SK-N-SH (cell line): ENCODE data around the gene WDR62. TPM values are rescaled to one million over a fixed set of nuclear protein-coding genes. Genes with fewer than 3 reads are reported as not detected.

Experiments used
- CTCF ChIA-PET: fragments of 300-600, 350-600 bp; formaldehyde crosslinking; extraction: SDS; loops from one replicate; lab custom pipeline; 2021; lab: Yijun Ruan, JAX
- POLR2A ChIA-PET: fragments of 350-600 bp; sonication (Branson Sonifier 250); formaldehyde crosslinking; extraction: SDS; loops from one replicate; lab custom pipeline; 2020; ENCODE audit warnings: antibody characterized with exemption, inconsistent platforms; lab: Yijun Ruan, JAX
- DNase-seq: peaks from one replicate; pipeline ENCODE4 v3.0.0; 2012
- H2AFZ ChIP-seq: fragments of 200-600 bp; sonication (generic); 2 replicates; pipeline ENCODE4 v1.8.1; 2016; ENCODE audit warnings: antibody characterized with exemption, mild to moderate bottlenecking, low read depth
- H3F3A ChIP-seq: fragments of 200-600 bp; sonication (generic); replicated peaks from 2 replicates; pipeline ENCODE3; 2016; ENCODE audit warnings: antibody characterized with exemption, mild to moderate bottlenecking; ENCODE audit not compliant: insufficient read depth
- H3K27ac ChIP-seq, 2 experiments: fragments of 200-500 bp in 1 of 2; fragments of 200-600 bp in 1 of 2; sonication (Bioruptor generic) in 1 of 2; sonication (generic), shearing (Covaris generic) in 1 of 2; 2 replicates each; pipeline versions ENCODE4 v1.5.1 to v1.6.1; 2014 to 2016; ENCODE audit warnings: low read depth in 2 of 2, inconsistent platforms in 1 of 2, low read length in 1 of 2, mild to moderate bottlenecking in 1 of 2, mixed read lengths in 1 of 2
- H3K27me3 ChIP-seq: fragments of 200-600 bp; sonication (generic), shearing (Covaris generic); 2 replicates; pipeline ENCODE4 v1.6.1; 2016; ENCODE audit warnings: mixed run types; ENCODE audit not compliant: insufficient read depth
- H3K36me3 ChIP-seq, 2 experiments: fragments of 200-500 bp in 1 of 2; fragments of 200-600 bp in 1 of 2; sonication (Bioruptor generic) in 1 of 2; sonication (generic) in 1 of 2; replicated peaks in 1 of 2; 2 replicates each; pipeline versions ENCODE3 to v1.5.1; 2014 to 2016; ENCODE audit warnings: low read length in 1 of 2, mild to moderate bottlenecking in 1 of 2; ENCODE audit not compliant: insufficient read depth in 2 of 2, control insufficient read depth in 1 of 2
- H3K4me1 ChIP-seq, 2 experiments: fragments of 200-500 bp in 1 of 2; fragments of 200-600 bp in 1 of 2; sonication (Bioruptor generic) in 1 of 2; sonication (generic), shearing (Covaris generic) in 1 of 2; 2 replicates each; pipeline versions ENCODE4 v1.5.1 to v1.6.1; 2014 to 2016; ENCODE audit warnings: low read depth in 1 of 2, low read length in 1 of 2, mixed run types in 1 of 2; ENCODE audit not compliant: insufficient read depth in 2 of 2, control insufficient read depth in 1 of 2
- H3K4me2 ChIP-seq: fragments of 200-600 bp; sonication (generic), shearing (Covaris generic); 2 replicates; pipeline ENCODE4 v1.6.1; 2017; ENCODE audit warnings: mixed run types
- H3K4me3 ChIP-seq, 2 experiments: fragments of 200-500 bp in 1 of 2; fragments of 200-600 bp in 1 of 2; sonication (Bioruptor generic) in 1 of 2; sonication (generic), shearing (Covaris generic) in 1 of 2; 2 replicates each; pipeline versions ENCODE4 v1.5.1 to v1.8.1; 2014 to 2016; ENCODE audit warnings: low read depth in 2 of 2, inconsistent platforms in 1 of 2, low read length in 1 of 2, mild to moderate bottlenecking in 1 of 2, mixed read lengths in 1 of 2, moderate library complexity in 1 of 2
- H3K79me2 ChIP-seq: fragments of 200-600 bp; sonication (generic); 2 replicates; pipeline ENCODE4 v1.8.1; 2017; ENCODE audit warnings: mild to moderate bottlenecking; ENCODE audit not compliant: insufficient read depth
- H3K9ac ChIP-seq: fragments of 200-600 bp; sonication (generic); 2 replicates; pipeline ENCODE4 v1.6.1; 2017; ENCODE audit warnings: mixed run types
- H3K9me2 ChIP-seq: fragments of 200-600 bp; sonication (generic); 2 replicates; pipeline ENCODE4 v1.6.1; 2017; ENCODE audit warnings: mixed run types
- H3K9me3 ChIP-seq: fragments of 200-600 bp; sonication (generic); 2 replicates; pipeline ENCODE4 v1.6.1; 2017; ENCODE audit warnings: mixed run types, mild to moderate bottlenecking, moderate library complexity
- H4K20me1 ChIP-seq: fragments of 200-600 bp; sonication (generic); 2 replicates; pipeline ENCODE4 v1.6.1; 2017; ENCODE audit warnings: mild to moderate bottlenecking, mixed run types; ENCODE audit not compliant: insufficient read depth
- CTCF ChIP-seq: fragments of 200-600 bp; sonication (generic); IDR thresholded peaks from 2 replicates; pipeline ENCODE4 v1.6.1; 2017; ENCODE audit warnings: antibody characterized with exemption, mild to moderate bottlenecking, moderate library complexity
- EZH2phosphoT487 ChIP-seq: fragments of 200-600 bp; sonication (generic); IDR thresholded peaks from 2 replicates; pipeline ENCODE4 v1.6.1; 2017; ENCODE audit warnings: low read depth, mixed run types, mild to moderate bottlenecking, antibody characterized with exemption, moderate library complexity, borderline replicate concordance
- GABPA ChIP-seq: IDR thresholded peaks from 2 replicates; pipeline ENCODE4 v1.4.0; 2012; ENCODE audit warnings: low read depth, mild to moderate bottlenecking
- MAX ChIP-seq: IDR thresholded peaks from 2 replicates; pipeline ENCODE4 v1.4.0; 2012; ENCODE audit warnings: low read depth
- USF2 ChIP-seq: fragments of 150-350 bp; IDR thresholded peaks from 2 replicates; pipeline ENCODE4 v1.6.1; 2017; ENCODE audit warnings: antibody characterized with exemption, low read length, low read depth, borderline replicate concordance
- YY1 ChIP-seq: IDR thresholded peaks from 2 replicates; pipeline ENCODE4 v1.4.0; 2012; ENCODE audit warnings: low read depth, mild to moderate bottlenecking
- WGBS: methylation state at CpG from one replicate; pipeline ENCODE4 v1.1.6; 2017; ENCODE audit warnings: low lambda C conversion rate; 5-methylcytosine and 5-hydroxymethylcytosine counted together
- polyA plus RNA-seq, 3 experiments: library from polyadenylated mRNA; depleted of rRNA; stranded (reverse); fragments of >200 nt; gene quantifications; 2 replicates each; pipeline ENCODE4 v1.2.3, GENCODE V29; 2012

Gene WDR62
- polyA plus RNA-seq, 1 of the 3 experiments (the other 2 are of a cell fraction): 5.3 TPM

- TF ChIP-seq CTCF: peak; percentile 6; the same call in 1 of the 2 replicates
- TF ChIP-seq EZH2phosphoT487: no peak
- 0 out of 2 replicates have a peak, but pooled peaks have one; percentile 18 for TF ChIP-seq GABPA
Observed at GRCh38 chr19:36139473-36140303, 85.0 kb downstream of the WDR62 start, which contains the start of gene CAPNS1 (continued).

DNA sequence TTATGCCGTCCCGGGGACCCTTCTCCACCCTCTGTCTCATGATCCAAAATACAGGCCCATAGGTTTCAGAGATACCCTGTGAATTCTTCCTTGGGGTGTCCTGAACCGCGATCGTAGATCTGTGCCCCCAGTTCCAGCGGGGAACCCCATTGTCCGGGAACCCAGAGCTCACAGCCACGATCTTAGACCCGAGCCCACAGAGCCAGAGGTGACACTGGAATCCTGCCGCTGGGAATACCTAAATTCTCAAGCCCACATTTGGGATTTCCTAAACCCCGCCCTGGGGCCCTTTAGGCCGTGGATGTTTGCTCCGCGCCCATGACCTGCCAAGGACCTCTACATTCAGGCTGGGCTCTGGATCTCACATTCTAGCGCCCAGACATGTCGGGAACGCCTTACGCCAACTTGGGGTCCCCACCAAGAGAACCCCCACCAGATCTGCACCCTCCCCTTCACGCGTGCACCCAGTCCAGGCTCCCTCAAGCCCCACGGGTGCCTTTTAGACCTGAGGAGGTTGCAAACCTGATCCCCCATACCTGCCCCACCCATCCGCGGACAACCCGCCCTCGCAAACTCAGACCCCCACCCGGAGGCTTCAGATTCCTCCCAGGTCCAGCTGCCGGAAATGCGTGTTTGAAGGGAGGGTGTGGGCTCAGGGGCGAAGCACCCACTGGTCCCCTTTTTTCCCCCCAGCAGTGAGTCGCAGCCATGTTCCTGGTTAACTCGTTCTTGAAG, 85.8 kb downstream of the WDR62 start:
- Histone ChIP-seq H3K79me2 (peaks cover 36% of the 10 kb centered on the region), H3K36me3 (peaks cover 23 to 33% of the 10 kb centered on the region in 2 experiments), H4K20me1 (peaks cover 23% of the 10 kb centered on the region), H2AFZ (no peak overlapping the region), H3K27me3 (no peaks in the 10 kb centered on the region), H3K9ac (peak overlapping the region; percentile 97), H3K9me2 (no peaks in the 10 kb centered on the region)
- 2% methylated on average over 24 of the region's 31 CpGs for WGBS
- DNase-seq: peak; percentile 88
- TF ChIP-seq YY1 (0 out of 2 replicates have a peak, but pooled peaks have one; percentile 2), USF2 (no peak), MAX (peak; percentile 29), GABPA (peak; percentile 59)
- TF ChIP-seq, all 33 proteins: peak for 3
- Histone ChIP-seq H3F3A (peaks cover 19% of the 10 kb centered on the region), H3K4me1 (peaks cover 14% of the 10 kb centered on the region in 2 experiments; a peak in 3 of 4 replicates), H3K4me3 (peak overlapping the region; percentile 80 to 90), H3K27ac (peak overlapping the region; percentile 82 to 93), H3K4me2 (peak overlapping the region; percentile 89), H3K9me3 (no peaks in the 10 kb centered on the region)
- ChIA-PET POLR2A (interaction anchor here (1.2 kb wide), 2 partner anchors 13 to 25 kb away, joined by 3 read pairs; partner anchors contain the start of gene TBCB), CTCF (interaction anchor here (1.0 kb wide), 1 partner anchor 12 kb away, joined by 4 read pairs; no protein-coding TSS in a partner anchor)
